Left ventricle myocardium superior (tissue), 1 donor: ENCODE data around the gene CD274. TPM values are rescaled to one million over a fixed set of nuclear protein-coding genes. Genes with fewer than 3 reads are reported as not detected.

Experiments
- ATAC-seq: fragments of 200-7000 bp; cut with Tn5 transposase; one replicate; pipeline ENCODE4 v1.9.1; 2020; ENCODE audit warnings: mild to moderate bottlenecking, moderate library complexity
- DNase-seq: peaks from one replicate; pipeline ENCODE4 v3.0.0-alpha.2; 2020
- intact Hi-C: fragments of 100-400 bp; cut with micrococcal nuclease; formaldehyde crosslinking; loops from one replicate; pipeline ENCODE4 v1.11.0; 2022
- total RNA-seq: library from RNA; stranded (reverse); fragmentation: NEBNext Ultra II Directional; extraction: Animal tissue kit (Norgen Biotek cat#: 25700); gene quantifications from one replicate; pipeline ENCODE4 v1.2.1, GENCODE V29; 2021
- donor health status: DM: no; HTN: yes; CAD: no; lungs with severe emphysema.

The CD274 gene
- total RNA-seq, 1 donor from 2014 or later, result 10.9 TPM

GRCh38 chr9:5513966-5514616 lies 63.7 kb downstream of the CD274 start:
- ATAC-seq (no peak), DNase-seq (no peak)
- intact Hi-C loops, result no loop called here

DNA sequence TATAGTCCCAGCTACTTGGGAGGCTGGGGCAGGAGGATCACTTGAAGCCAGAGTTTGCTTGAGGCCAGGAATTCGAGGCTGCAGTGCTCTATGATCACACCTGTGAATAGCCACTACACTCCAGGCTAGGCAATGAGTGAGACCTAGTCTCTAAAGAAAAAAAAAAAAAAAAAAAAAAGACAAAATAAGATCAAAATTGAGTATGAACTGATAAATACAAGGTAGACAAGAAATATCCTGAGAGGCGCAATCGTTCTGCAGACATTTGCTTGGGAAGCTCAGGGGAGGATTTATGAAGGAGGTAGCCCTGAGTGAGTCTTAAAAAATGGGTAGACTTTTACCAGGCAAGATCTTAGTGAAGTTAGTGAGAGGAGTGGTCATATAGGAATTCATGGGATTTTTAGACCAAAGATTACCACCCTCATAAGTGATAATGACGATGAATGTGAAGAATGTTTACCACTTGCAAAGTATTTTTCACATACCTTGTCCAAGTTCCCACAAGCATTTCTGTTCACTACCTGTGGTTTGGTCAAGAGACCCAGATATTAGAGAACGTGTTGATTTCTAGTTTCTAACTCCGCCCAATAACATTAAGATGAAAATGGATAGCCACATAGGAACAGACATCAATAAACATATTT lies 64.4 kb downstream of the CD274 start:
- no peak for ATAC-seq
- intact Hi-C loops, result no loop called here

DNA sequence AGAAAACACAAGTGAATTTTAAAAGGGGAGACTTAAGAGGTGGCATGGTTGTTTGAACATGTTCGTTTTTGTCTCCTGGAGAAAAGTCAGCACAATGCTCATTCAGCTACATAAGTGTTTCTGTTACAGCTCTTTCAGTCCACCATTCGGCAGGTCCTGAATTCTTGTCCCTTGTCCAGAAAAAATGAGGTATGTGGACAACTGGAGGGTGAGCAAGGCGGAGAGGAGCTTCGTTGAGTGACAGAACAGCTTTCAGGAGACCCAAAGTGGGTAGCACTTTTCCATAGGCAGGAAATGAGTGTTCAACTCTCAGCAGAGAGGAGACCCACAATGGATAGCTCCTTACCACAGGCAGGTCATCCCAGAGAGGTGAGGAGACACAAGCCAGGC lies 64.9 kb downstream of the CD274 start:
- intact Hi-C loops, result no loop called here
- ATAC-seq, result no peak
- DNase-seq, result no peak

More for the DNA sequence above, 64.4 kb downstream of the CD274 start:
- DNase-seq, result no peak

- intact Hi-C loops, result no loop called here
- no peak for ATAC-seq
- no peak for DNase-seq
These were observed 66.3 kb downstream of the CD274 start for GRCh38 chr9:5516453-5517220.

DNA sequence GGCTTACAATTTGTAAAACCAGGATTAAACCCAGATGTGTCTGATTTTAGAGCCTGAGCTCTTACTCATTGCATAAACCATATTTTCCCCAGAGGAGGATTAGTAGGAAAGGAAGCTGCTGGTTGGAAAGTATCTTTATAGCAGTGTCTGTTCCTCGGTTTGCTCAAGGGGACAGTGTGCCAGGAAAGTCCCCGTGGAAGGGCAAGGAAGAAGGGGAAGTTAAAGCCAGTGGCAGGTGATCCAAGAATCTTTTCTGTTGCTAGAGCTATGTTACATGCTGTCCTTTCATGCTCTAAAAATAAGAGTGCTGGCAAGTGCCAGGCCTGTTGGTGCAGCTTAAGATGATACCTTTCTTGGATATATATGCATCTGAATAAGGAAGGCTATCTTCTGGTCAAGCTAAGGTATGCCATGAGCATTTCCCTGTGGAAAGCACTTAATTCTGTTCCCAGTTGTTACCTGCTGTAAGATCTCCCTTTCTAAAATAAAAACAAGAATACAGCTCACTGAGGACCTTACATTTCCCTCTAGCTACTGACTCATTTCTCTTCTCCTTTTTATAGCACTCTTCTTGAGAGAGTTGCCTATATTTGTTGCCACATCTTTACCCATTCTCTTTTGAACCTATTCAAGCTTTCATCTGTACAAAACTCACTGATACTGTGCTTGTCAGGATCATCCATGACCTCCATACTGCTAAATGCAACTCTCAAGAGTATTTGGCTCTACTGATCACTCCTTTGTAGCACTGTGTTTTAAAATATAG lies 68.0 kb downstream of the CD274 start:
- intact Hi-C loops, result no loop called here

DNA sequence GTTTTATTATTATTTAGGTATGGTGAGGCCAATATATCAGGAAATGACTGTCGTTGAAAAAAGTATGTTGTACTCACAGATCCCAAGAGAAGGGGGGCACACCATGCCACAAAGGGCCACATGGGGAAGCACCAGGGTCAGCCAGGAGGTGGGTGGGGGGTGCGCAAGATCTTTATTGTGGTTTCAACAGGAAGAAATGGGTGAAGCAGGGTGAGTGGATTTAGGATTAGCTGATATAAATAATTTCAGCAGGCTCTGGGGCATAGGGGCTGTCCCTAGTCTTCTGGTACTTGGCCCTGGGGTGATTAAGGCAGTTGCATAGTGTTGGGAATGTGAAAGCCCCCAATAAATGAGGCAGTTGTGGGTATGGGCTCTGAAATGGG lies 68.6 kb downstream of the CD274 start:
- DNase-seq, result no peak
- intact Hi-C loops, result no loop called here
- no peak for ATAC-seq

More for the DNA sequence above, 68.0 kb downstream of the CD274 start:
- peak; percentile 88 for ATAC-seq
- no peak for DNase-seq

Other genes starting within 250 kb of the CD274 start
- not detected for gene INSL4, start 219.1 kb upstream of the CD274 start, total RNA-seq
- gene RLN2, start 145.8 kb upstream of the CD274 start, total RNA-seq, result not detected
- 0.35 TPM for gene RLN1, start 110.7 kb upstream of the CD274 start, total RNA-seq
- gene PLGRKT, start 12.6 kb upstream of the CD274 start, total RNA-seq, result 41.6 TPM
- gene PDCD1LG2, start 60.0 kb downstream of the CD274 start, total RNA-seq, result 2.3 TPM
- 8.7 TPM for gene RIC1, start 178.6 kb downstream of the CD274 start, total RNA-seq